HepG2 (cell line): Measurements from ENCODE around the gene GAS2L1. TPM values are rescaled to one million over a fixed set of nuclear protein-coding genes. Genes with fewer than 3 reads are reported as not detected.

Experiments used
- ATAC-seq: fragments of 200-7000 bp; cut with Tn5 transposase; 3 replicates; pipeline ENCODE4 v1.9.1; 2020; ENCODE audit warnings: mild to moderate bottlenecking, moderate library complexity
- BruUV-seq: library from RNA; stranded (reverse); fragments of 400-500 nt; replicated peaks from 2 replicates; lab custom pipeline; 2021; lab: Mats Ljungman, UMichigan
- CTCF ChIA-PET: fragments of 300-600 bp; formaldehyde crosslinking; extraction: SDS; loops from one replicate; lab custom pipeline; 2021; ENCODE audit warnings: low total read pairs, inconsistent platforms, low intra/inter-chr PET ratio; lab: Yijun Ruan, JAX
- POLR2A ChIA-PET: fragments of 350-600 bp; sonication (Branson Sonifier 250); formaldehyde crosslinking; loops from one replicate; lab custom pipeline; 2020; ENCODE audit warnings: antibody characterized with exemption, inconsistent platforms; lab: Yijun Ruan, JAX
- DNase-seq: peaks from one replicate; pipeline ENCODE4 v3.0.0-alpha.2; 2015; ENCODE audit warnings: low spot score
- FAIRE-seq: peaks from 3 replicates; lab custom pipeline; 2011; peaks lifted over from hg19 to GRCh38; lab: Jason Lieb, UNC
- H2AFZ ChIP-seq: one replicate; pipeline ENCODE4 v1.6.1; 2011; ENCODE audit warnings: low read length, inconsistent platforms
- H3K27ac ChIP-seq: fragments of 300-600 bp; 3 replicates; pipeline ENCODE4 v1.8.0; 2011; ENCODE audit warnings: mixed run types, mild to moderate bottlenecking, mixed read lengths, low read length, inconsistent platforms; ENCODE audit not compliant: insufficient read depth; ENCODE audit errors: extremely low read length
- H3K27me3 ChIP-seq, 2 experiments: fragments of 200-600 bp in 1 of 2; 2 replicates in 1 of 2; 3 replicates in 1 of 2; pipeline versions ENCODE4 v1.6.0 to v1.8.0; 2011; ENCODE audit warnings: low read length in 2 of 2, mild to moderate bottlenecking in 2 of 2, moderate library complexity in 2 of 2, inconsistent platforms in 1 of 2; ENCODE audit not compliant: insufficient read depth in 2 of 2, control insufficient read depth in 1 of 2
- H3K36me3 ChIP-seq, 2 experiments: fragments of 200-600 bp in 1 of 2; replicated peaks in 1 of 2; 2 replicates in 1 of 2; 3 replicates in 1 of 2; pipeline versions ENCODE4 v1.5.1 to v1.8.0; 2011; ENCODE audit warnings: low read length in 2 of 2, inconsistent platforms in 1 of 2; ENCODE audit not compliant: insufficient read depth in 2 of 2, control insufficient read depth in 1 of 2
- H3K4me1 ChIP-seq: 2 replicates; pipeline ENCODE4 v1.5.1; 2012; ENCODE audit warnings: low read length, inconsistent platforms; ENCODE audit not compliant: insufficient read depth
- H3K4me2 ChIP-seq: 2 replicates; pipeline ENCODE4 v1.6.0; 2011; ENCODE audit warnings: low read depth, low read length, inconsistent platforms
- H3K4me3 ChIP-seq, 3 experiments: fragments of 200-600 bp in 1 of 3; sonication (generic), shearing (Covaris generic) in 1 of 3; replicated peaks in 1 of 3; 2 replicates each; pipeline ENCODE4 v1.5.1; 2011 to 2016; ENCODE audit warnings: low read length in 3 of 3, inconsistent platforms in 2 of 3, low read depth in 2 of 3, mild to moderate bottlenecking in 2 of 3, control low read depth in 1 of 3, mixed read lengths in 1 of 3; ENCODE audit not compliant: insufficient read depth in 1 of 3
- H3K79me2 ChIP-seq: one replicate; pipeline ENCODE4 v1.6.1; 2011; ENCODE audit warnings: low read length, inconsistent platforms; ENCODE audit not compliant: insufficient read depth
- H3K9ac ChIP-seq: 2 replicates; pipeline ENCODE4 v1.6.0; 2011; ENCODE audit warnings: mild to moderate bottlenecking, low read depth, low read length, inconsistent platforms; ENCODE audit not compliant: insufficient read depth
- H3K9me3 ChIP-seq: 2 replicates; pipeline ENCODE4 v1.5.1; 2012; ENCODE audit warnings: mild to moderate bottlenecking, low read length
- H4K20me1 ChIP-seq: 2 replicates; pipeline ENCODE4 v1.6.0; 2011; ENCODE audit warnings: inconsistent platforms, mild to moderate bottlenecking, low read length, moderate library complexity; ENCODE audit not compliant: insufficient read depth
- HNF1B ChIP-seq: sonication (generic); formaldehyde crosslinking; IDR thresholded peaks from 2 replicates; pipeline ENCODE4 v1.5.1; 2020; ENCODE audit warnings: mild to moderate bottlenecking, moderate library complexity, missing genetic modification reagents
- RBFOX2 ChIP-seq: fragments of 200-400 bp; formaldehyde crosslinking; IDR thresholded peaks from 2 replicates; pipeline ENCODE4 v1.6.1; 2017; ENCODE audit warnings: low read depth, mild to moderate bottlenecking, low read length
- WGBS: methylation state at CpG from one replicate; pipeline ENCODE4 v1.1.6; 2017; ENCODE audit warnings: low lambda C conversion rate; 5-methylcytosine and 5-hydroxymethylcytosine counted together
- in situ Hi-C: cut with HindIII; loops from 2 replicates; pipeline ENCODE4 v1.10.0; 2017; ENCODE audit warnings: low pct_unique_long_range_greater_than_20kb; ENCODE audit not compliant: extremely low pct_ligation_motif_present
- intact Hi-C: fragments of 100-400 bp; cut with micrococcal nuclease; formaldehyde crosslinking; loops from one replicate; pipeline ENCODE4 v1.10.0; 2022; ENCODE audit not compliant: unreplicated experiment
- polyA plus RNA-seq, 8 experiments: library from polyadenylated mRNA; depleted of rRNA in 3 of 8; stranded (reverse) in 7 of 8; unstranded in 1 of 8; fragments of >200 nt; fragmentation: Illumina TruSeq in 4 of 8; extraction: Trizol in 4 of 8; gene quantifications; 2 replicates each; pipeline versions ENCODE4 v1.2.1 to v1.2.3, GENCODE V29; 2011 to 2016; ENCODE audit warnings: low read depth in 4 of 8, missing spikeins in 1 of 8, mixed read lengths in 1 of 8; ENCODE audit not compliant: insufficient read depth in 1 of 8
- total RNA-seq, 5 experiments: library from RNA; depleted of rRNA; stranded (reverse); fragments of >200 nt; fragmentation: Illumina TruSeq; extraction: Trizol; gene quantifications; 2 replicates each; pipeline ENCODE4 v1.2.3, GENCODE V29; 2016; ENCODE audit warnings: low read depth in 1 of 5
- TF ChIP-seq, protein P1 (sequence below): sonication (generic); formaldehyde crosslinking; IDR thresholded peaks from 2 replicates; pipeline ENCODE4 v1.8.1; 2023; ENCODE audit warnings: mild to moderate bottlenecking, missing genetic modification reagents

Gene GAS2L1
- total and polyA plus RNA-seq, 2 of the 13 experiments (the other 11 are each of a cell fraction or from before 2014, with no cell fraction given), result 1.8 to 3.3 TPM

DNA sequence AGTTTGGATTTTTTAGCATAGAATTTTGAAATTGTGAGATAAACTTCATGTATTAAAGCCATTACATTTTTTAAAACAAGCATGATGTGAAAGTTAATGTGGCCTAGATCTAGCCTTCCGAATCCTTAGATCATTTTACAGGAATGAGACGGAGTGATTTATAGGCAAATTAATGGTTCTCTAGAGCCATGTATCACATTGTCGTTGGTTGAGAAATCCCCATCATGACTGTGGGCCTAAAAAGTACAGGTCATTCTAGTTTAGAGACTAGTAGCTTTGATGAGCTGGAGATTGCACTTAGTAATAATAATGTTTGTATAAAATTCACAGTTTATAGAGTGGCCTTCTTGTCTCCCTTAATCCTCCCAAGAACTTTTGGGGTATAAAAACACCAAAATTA lies 31.3 kb upstream of the GAS2L1 start:
- Histone ChIP-seq H3K27me3 (no peaks in the 10 kb centered on the region), H3K36me3 (peaks cover 26 to 76% of the 10 kb centered on the region in 2 experiments), H3K4me1 (peaks cover 68% of the 10 kb centered on the region), H3K79me2 (peaks cover 94% of the 10 kb centered on the region), H3K9ac (no peak overlapping the region), H4K20me1 (peaks cover 79% of the 10 kb centered on the region), H3K4me3 (no peak overlapping the region), H3K27ac (peak overlapping the region; percentile 53), H2AFZ (no peak overlapping the region), H3K9me3 (no peaks in the 10 kb centered on the region), H3K4me2 (peak overlapping the region; percentile 37)
- FAIRE-seq (no peak), ATAC-seq (no peak), DNase-seq (no peak)
- POLR2A ChIA-PET, result no interaction called here
- in situ Hi-C loops, result no loop called here
- CTCF ChIA-PET, result no interaction called here
- WGBS, result 87% methylated on average over 3 of the region's 3 CpGs
- intact Hi-C loops, result no loop called here
- no TSS peak for BruUV-seq
- TF ChIP-seq HNF1B (CRISPR knock-in tag) (no peak), RBFOX2 (0 out of 2 replicates have a peak, but pooled peaks have one; percentile 18)
- TF ChIP-seq, protein P1, sequence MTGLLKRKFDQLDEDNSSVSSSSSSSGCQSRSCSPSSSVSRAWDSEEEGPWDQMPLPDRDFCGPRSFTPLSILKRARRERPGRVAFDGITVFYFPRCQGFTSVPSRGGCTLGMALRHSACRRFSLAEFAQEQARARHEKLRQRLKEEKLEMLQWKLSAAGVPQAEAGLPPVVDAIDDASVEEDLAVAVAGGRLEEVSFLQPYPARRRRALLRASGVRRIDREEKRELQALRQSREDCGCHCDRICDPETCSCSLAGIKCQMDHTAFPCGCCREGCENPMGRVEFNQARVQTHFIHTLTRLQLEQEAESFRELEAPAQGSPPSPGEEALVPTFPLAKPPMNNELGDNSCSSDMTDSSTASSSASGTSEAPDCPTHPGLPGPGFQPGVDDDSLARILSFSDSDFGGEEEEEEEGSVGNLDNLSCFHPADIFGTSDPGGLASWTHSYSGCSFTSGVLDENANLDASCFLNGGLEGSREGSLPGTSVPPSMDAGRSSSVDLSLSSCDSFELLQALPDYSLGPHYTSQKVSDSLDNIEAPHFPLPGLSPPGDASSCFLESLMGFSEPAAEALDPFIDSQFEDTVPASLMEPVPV (CRISPR knock-in tag), result no peak
